Measurements from ENCODE around the gene ASH1L.
"Not testable (repeated sequence)": the region's sequence is repeated elsewhere in the genome, so short reads cannot be mapped to it uniquely, and the experiment has no call there.

Gene ASH1L

DNA sequence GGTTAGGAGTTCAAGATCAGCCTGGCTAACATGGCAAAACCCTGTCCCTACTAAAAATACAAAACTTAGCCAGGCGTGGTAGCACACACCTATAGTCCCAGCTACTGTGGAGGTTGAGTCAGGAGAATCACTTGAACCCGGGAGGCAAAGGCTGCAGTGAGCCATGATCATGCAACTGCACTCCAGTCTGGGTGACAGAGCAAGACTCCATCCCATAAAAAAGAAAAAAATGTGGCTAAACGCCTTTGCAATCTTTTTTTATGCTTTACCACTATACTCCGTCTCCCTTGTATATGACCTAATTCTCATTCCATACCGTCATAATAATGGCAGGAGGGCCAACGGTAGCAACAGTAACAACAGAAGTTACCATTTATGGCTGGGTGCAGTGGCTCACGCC is 109.5 kb downstream of the ASH1L start:
- DNase-seq (ENCODE audit: low read depth in 2 of 2) = no peak

DNA sequence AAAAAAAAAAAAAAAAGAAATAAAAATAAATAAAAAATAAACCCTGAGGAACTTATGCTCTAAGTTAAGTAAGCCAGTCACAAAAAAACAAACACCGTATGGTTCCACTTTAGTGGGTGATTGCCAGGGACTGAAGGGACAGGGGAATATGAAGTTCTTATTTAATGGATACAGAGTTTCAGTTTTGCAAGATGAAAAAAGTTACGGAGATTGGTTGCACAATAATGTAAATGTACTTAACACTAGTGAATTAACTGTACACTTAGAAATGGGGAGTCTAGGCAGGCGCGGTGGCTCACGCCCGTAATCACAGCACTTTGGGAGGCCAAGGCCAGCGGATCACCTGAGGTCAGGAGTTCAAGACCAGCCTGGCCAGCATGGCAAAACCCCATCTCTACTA is 111.4 kb downstream of the ASH1L start:
- no peak for DNase-seq (ENCODE audit: low read depth in 2 of 2)

DNA sequence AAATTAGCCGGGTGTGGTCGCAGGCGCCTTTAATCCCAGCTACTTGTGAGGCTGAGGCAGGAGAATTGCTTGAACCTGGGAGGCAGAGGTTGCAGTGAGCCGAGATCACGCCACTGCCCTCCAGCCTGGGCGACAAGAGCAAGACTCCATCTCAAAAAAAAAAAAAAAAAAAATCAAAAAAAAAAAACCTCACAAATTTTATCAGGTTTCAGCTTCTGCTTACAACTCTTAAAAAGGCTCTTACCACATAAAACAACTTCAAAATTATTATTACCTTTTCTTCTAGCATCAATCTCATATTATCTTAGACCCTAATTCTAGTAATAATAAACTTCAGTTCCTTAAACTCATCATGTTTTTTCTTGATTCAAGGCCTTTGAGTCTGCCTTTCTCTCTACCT is 120.2 kb downstream of the ASH1L start:
- not testable (repeated sequence) for DNase-seq (ENCODE audit: low read depth in 2 of 2)

DNA sequence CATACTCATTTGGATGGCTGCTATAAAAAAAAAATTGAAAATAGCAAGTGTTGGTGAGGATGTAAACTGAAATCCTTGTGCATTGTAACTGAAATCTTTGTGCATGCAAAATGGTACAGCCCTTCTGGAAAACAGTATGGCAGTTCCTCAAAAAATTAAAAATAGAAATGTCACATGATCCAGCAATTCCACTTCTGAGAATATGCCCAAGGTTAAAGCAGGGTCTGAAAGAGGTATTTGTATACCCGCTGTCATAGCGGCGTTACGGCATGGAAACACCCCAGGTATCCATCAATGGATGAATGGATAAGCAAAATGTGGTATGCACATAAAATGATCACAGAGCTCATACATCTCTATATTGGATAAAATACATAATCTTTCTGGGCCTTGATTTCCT is 125.2 kb downstream of the ASH1L start:
- DNase-seq (ENCODE audit: low read depth in 2 of 2) = no peak

DNA sequence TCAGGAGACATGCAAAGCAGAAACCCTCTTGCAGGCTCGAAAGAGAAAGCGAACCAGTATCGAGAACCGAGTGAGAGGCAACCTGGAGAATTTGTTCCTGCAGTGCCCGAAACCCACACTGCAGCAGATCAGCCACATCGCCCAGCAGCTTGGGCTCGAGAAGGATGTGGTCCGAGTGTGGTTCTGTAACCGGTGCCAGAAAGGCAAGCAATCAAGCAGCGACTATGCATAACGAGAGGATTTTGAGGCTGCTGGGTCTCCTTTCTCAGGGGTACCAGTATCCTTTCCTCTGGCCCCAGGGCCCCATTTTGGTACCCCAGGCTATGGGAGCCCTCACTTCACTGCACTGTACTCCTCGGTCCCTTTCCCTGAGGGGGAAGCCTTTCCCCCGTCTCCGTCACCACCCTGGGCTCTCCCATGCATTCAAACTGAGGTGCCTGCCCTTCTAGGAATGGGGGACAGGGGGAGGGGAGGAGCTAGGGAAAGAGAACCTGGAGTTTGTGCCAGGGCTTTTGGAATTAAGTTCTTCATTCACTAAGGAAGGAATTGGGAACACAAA is 128.7 kb downstream of the ASH1L start:
- not testable (repeated sequence) for DNase-seq (ENCODE audit: low read depth in 2 of 2)

DNA sequence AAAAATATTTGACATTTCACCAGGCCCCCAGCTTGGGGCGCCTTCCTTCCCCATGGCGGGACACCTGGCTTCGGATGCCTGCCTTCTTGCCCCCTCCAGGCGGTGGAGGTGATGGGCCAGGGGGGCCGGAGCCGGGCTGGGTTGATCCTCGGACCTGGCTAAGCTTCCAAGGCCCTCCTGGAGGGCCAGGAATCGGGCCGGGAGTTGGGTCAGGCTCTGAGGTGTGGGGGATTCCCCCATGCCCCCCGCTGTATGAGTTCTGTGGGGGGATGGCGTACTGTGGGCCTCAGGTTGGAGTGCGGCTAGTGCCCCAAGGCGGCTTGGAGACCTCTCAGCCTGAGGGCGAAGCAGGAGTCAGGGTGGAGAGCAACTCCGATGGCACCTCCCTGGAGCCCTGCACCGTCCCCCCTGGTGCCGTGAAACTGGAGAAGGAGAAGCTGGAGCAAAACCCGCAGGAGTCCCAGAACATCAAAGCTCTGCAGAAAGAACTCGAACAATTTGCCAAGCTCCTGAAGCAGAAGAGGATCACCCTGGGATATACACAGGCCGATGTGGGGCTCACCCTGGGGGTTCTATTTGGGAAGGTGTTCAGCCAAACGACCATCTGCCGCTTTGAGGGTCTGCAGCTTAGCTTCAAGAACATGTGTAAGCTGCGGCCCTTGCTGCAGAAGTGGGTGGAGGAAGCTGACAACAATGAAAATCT is 129.3 kb downstream of the ASH1L start:
- DNase-seq (ENCODE audit: low read depth in 2 of 2) = not testable (repeated sequence)

DNA sequence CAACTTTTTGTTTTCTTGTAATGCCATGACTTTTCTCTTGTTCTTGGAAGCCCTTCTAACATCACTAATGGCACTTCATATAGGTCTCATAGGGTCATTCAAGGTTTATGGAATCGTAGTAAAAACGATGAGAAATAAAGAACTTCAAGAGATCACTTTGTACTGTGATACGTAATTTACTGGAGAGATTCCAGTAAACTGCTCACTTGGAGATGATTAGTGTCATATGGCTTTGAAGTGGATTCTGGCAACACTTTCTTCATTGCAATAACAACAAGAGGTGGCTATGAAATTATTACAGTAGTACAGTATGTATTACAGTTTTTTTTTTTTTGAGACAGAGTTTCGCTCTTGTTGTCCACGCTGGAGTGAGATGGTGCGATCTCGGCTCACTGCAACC is 138.5 kb downstream of the ASH1L start:
- DNase-seq (ENCODE audit: low read depth in 2 of 2) = no peak

DNA sequence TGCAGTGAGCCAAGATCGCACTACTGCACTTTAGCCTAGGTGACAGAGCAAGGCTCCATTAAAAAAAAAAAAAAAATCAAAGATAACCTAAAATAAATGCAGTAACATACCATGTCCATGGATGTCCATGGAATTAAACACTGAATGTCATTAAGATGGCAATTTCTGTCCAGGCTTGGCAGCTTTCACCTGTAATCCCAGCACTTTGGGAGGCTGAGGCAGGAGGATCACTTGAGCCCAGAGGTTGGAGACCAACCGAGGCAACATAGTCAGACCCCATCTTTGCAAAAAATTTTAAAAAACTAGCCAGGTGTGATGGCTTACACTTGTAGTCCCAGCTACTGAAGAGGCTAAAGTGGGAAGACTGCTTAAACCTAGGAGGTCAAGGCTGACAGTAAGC is 141.8 kb downstream of the ASH1L start:
- DNase-seq (ENCODE audit: low read depth in 2 of 2) = no peak

DNA sequence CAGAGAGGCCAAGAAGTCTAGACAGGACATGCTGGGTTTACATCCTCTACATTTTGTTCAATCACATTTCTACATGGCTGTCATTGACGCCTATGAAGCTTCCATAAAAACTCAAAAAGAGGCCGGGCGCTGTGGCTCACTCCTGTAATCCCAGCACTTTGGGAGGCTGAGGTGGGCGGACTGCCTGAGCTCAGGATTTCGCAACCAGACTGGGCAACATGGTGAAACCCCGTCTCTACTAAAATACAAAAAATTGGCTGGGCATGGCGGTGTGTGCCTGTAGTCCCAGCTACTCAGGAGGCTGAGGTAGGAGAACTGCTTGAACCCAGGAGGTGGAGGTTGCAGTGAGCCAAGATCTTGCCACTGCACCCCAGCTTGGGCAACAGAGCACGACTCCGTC is 150.8 kb downstream of the ASH1L start:
- not testable (repeated sequence) for DNase-seq (ENCODE audit: low read depth in 2 of 2)

DNA sequence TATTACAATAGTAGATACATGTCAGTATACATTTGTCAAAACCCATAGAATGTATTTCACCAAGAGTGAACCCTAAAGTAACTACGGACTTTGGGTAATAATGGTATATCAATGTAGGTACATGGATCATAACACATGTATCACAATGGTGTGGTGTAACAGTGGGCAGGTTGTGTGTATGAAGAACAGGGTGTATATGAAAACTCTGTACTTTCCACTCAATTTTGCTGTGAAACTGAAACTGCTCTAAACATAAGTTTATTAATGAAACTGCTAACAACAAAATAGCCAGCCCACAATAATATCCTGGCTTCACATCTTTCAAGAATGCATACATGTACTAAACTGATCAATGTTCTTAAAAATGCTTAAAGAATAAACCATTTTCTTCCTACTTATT is 151.7 kb downstream of the ASH1L start:
- DNase-seq (ENCODE audit: low read depth in 2 of 2) = no peak

DNA sequence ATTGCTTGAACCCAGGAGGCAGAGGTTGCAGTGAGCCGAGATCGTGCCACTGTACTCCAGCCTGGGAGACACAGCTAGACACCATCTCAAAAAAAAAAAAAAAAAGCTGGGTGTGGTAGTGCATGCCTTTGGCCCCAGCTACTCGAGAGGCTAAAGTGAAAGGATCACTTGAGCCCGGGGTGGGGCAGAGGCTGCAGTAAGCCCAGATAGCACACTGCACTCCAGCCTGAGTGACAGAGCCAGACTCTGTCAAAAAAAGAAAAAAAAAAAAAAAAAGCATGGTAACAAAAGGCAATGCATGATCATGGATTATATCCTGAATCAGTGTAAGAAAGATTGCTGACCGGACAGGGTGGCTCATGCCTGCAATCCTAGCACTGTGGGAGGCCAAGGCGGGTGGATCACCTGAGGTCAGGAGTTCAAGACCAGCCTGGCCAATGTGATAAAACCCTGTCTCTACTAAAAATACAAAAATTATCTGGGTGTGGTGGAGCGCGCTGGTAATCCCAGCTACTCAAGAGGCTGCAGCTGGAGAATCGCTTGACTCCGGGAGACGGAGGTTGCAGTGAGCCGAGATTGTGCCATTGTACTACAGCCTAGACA is 165.6 kb downstream of the ASH1L start:
- DNase-seq (ENCODE audit: low read depth in 2 of 2) = no peak

DNA sequence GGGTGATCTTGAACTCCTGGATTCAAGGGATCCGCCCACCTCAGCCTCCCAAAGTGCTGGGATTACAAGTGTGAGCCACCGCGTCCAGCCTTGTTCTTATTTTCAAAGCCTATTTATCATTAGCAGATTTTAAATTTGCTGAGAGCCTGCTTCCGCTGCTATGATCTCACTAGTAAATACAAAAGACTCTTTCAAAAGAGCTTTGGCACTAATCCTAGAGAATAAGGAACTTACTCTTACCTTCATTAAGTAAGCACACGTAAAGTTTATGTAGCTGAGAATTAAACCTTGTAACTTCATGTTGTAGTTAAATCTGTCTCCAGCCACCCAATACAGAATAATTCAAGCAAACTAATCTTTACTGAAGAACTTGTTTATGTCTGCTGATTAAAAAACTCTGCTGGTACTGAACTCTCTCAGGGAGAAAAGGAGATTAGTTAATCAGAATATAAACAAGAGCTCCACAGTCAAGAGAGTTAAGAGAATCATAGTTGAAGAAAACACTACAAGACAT is 169.6 kb downstream of the ASH1L start:
- DNase-seq (ENCODE audit: low read depth in 2 of 2) = no peak

DNA sequence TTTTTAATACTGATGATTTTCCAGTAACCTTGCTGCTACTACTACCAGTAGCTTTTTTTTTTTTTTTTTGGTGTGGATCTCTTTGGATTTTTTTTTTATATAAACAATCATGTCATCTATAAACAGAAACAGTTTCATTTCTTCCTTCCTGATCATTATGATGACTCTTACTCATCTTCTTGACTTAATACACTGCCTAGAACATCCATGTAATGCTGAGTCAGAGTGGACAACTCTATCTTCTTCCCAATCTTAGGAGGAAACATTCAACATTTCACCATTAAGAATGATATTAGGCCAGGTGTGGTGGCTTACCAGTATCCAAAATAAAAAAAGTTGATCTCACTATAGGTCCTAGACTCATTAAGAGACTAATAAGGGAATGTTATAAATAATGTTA is 172.8 kb downstream of the ASH1L start:
- no peak for DNase-seq (ENCODE audit: low read depth in 2 of 2)

DNA sequence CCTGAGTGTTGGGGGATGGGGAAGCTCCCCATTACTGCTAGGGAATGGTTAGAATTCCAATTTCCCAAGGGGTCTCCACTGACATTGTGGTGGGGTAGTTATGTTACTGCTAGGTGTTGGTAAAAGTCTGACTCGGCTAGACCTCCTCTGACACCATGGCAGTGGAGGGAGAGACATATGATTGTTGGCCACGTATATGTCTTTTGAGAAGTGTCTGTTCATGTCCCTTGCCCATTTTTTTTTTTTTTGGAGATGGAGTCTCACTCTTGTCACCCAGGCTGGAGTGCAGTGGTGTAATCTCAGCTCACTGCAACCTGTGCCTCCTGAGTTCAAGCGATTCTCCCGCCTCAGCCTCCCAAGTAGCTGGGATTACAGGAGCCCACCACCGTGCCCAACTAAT is 176.8 kb downstream of the ASH1L start:
- not testable (repeated sequence) for DNase-seq (ENCODE audit: low read depth in 2 of 2)

DNA sequence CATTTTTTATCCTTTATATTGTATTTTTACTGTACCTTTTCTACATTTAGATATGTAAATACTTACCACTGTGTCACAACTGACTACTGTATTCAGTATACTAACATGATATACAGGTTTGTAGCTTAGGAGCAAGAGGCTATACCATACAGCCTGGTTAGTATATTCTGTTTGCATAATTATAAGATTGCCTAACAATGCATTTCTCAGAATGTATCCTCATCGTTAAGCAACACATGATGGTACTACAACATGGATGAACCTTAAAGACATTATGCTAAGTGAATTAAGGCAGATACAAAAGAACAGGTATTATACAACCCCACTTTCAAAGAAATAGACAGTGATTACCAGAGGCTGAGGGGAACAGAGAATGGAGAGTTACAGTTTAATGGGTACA is 179.2 kb downstream of the ASH1L start:
- no peak for DNase-seq (ENCODE audit: low read depth in 2 of 2)

DNA sequence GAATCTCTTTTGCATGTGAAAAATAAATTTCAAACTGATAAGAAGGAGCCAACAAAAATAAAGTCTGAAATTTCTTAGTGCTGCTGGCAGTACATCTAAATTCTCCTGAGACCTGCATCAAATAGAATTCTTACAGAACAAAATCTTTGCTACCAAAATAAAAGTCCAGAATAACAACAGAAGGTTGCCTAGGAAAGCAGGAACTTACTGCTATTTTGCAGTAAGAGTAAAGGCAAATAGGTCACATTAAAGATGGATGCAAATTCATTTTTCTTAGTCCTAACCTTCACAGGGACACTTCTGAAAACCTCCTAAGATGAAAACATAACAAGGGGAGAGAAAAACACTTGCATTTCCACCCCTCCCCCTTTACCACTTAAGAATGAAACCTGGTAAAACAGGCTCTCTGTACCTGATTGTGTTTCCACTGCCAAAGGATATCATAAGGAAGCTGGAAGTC is 182.9 kb downstream of the ASH1L start:
- no peak for DNase-seq (ENCODE audit: low read depth in 2 of 2)

DNA sequence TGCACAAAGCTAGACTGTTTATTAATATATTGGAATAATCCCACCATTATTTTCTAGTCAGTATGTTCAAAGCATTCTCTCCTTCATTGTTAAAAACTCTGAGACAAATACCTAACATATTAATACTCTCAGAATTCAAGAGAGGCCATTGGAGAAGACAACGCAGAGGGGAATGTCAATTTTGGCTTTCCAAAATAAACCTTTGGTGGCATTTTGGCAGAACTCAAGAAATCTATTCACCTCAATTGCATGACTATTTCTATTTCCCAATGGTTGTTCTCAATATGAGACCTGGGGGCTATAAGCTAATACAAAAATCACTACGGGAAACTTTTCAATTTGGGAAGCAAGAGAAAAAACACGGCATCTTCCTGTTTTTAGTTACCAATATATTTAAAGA is 183.4 kb downstream of the ASH1L start:
- no peak for DNase-seq (ENCODE audit: low read depth in 2 of 2)

DNA sequence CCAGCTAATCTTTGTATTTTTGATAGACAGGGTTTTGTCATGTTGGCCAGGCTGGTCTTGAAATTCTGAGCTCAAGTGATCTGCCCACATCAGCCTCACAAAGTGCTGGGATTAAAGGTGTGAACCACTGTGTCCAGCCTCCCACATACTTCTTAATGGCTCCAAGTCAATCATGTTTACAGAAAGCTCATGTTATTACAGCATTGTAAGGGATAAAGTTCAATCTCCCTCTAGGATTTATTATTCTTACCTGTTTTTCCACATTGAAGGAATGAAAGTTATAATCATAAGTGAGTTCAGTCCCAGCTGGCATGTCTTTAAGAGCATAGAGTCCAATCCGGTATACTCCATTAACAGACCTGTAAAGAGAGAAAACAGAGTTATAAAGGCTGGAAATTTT is 202.6 kb downstream of the ASH1L start:
- no peak for DNase-seq (ENCODE audit: low read depth in 2 of 2)

DNA sequence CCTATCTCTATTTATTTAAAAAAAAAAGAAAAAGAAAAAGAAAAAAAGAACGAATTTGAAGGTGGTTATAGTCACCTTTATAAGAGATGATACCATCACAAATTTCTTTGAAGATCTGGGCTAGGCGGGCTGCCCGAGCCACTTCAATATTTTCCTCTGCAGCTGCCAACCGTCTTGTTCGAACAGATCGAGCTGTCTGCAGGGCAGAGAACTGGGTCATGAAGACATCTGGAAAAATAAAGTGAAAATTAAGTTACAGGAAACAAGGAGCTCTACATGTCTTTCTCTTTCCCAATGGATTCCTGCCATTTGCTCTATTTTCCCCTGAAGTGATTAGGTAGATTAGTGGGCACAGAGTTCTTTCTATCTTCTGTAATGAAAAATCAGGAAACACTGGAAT is 210.0 kb downstream of the ASH1L start:
- no peak for DNase-seq (ENCODE audit: low read depth in 2 of 2)

DNA sequence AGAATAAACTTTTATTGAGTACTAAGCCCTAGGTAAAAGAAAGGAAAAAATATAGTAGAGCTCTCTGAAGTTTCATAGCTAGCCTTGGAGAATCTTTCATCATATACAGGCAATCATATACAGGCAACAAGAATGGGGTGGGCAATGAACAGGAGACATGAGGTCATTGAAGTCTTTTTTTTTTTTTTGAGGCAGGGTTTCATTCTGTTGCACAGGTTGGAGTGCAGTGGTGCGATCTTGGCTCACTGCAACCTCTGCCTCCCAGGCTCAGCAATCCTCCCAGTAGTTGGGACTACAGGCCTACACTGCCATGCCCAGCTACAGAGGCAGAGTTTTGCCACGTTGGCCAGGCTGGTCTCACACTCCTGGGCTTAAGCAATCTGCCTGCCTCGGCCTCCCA is 219.8 kb downstream of the ASH1L start:
- no peak for DNase-seq (ENCODE audit: low read depth in 2 of 2)

DNA sequence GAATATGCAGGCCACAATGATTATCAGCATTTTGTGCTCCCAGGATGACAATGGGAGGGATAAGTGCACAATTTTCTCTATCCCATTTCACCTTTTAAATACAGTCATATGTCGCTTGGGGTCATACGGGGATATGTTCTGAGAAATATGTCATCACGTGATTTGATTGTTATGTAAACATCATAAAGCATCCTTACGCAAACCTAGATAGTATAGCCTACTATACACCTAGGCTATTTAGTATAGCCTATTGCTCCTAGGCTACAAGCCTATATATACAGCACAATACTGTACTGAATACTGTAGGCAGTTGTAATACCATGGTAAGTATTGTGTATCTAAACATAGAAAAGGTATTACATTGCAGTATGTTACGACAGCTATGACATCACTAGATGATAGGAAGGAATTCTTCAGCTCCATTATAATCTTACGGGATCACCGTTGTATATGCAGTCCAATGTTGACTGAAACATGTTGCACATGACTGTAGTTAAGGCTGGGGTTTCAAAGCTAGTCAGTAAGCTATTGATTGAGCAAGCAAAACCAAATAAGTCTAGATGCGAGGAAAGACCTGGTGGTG is 223.0 kb downstream of the ASH1L start:
- DNase-seq (ENCODE audit: low read depth in 2 of 2) = no peak

DNA sequence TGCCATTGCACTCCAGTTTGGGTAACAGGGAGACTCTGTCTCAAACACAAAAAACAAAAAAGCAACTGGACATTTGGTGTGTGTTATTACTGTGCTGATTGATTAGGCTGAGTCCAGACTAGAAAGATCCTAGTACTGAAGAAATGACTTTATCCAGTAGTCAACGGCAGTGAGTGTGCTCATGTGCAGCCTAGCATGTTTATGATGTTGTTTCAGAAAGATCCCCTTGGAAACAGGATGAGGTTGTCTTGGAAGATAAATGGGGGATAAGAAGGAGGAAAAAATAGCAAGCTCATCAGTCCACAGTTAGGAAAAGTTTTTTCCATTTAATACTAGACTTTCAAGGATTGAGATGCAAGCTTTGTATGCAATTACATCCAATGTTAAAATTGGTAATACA is 227.6 kb downstream of the ASH1L start:
- DNase-seq (ENCODE audit: low read depth in 2 of 2) = no peak
